Lung (tissue), 12 donors: ENCODE measurements around the gene HMCN2. TPM values are rescaled to one million over a fixed set of nuclear protein-coding genes. Genes with fewer than 3 reads are reported as not detected.

Source experiments
- ATAC-seq: fragments of 200-7000 bp; cut with Tn5 transposase; one replicate; pipeline ENCODE4 v1.9.1; 2020; ENCODE audit warnings: moderate number of reproducible peaks; ENCODE audit not compliant: insufficient read depth, low FRiP score
- DNase-seq, 3 donors: peaks; one replicate each; pipeline ENCODE4 v3.0.0-alpha.2; 2013 to 2017
- H3K27ac ChIP-seq, 2 donors: one replicate each; pipeline ENCODE4 v1.5.1; 2013; ENCODE audit warnings: mild to moderate bottlenecking in 2 of 2, moderate library complexity in 2 of 2, control low read depth in 1 of 2, inconsistent platforms in 1 of 2, low read depth in 1 of 2, low read length in 1 of 2
- H3K27me3 ChIP-seq, 3 donors: one replicate each; pipeline ENCODE4 v1.5.1; 2013; ENCODE audit warnings: low read length in 2 of 3; ENCODE audit not compliant: control insufficient read depth in 3 of 3, insufficient read depth in 3 of 3
- H3K36me3 ChIP-seq, 4 donors: one replicate each; pipeline ENCODE4 v1.5.1; 2013; ENCODE audit warnings: low read length in 4 of 4, mild to moderate bottlenecking in 1 of 4, moderate library complexity in 1 of 4; ENCODE audit not compliant: control insufficient read depth in 4 of 4, insufficient read depth in 4 of 4
- H3K4me1 ChIP-seq, 5 donors: one replicate each; pipeline ENCODE4 v1.5.1; 2013; ENCODE audit warnings: low read length in 5 of 5, mild to moderate bottlenecking in 2 of 5, moderate library complexity in 1 of 5; ENCODE audit not compliant: control insufficient read depth in 5 of 5, insufficient read depth in 5 of 5
- H3K4me3 ChIP-seq: one replicate; pipeline ENCODE4 v1.5.1; 2013; ENCODE audit warnings: mild to moderate bottlenecking, control low read depth, moderate library complexity
- H3K9ac ChIP-seq, 2 donors: one replicate each; pipeline ENCODE4 v1.5.1; 2013; ENCODE audit warnings: low read length in 2 of 2, control low read depth in 1 of 2; ENCODE audit not compliant: insufficient read depth in 1 of 2
- H3K9me3 ChIP-seq, 4 donors: one replicate each; pipeline ENCODE4 v1.5.1; 2013; ENCODE audit warnings: low read length in 3 of 4, mild to moderate bottlenecking in 1 of 4, moderate library complexity in 1 of 4; ENCODE audit not compliant: control insufficient read depth in 4 of 4, insufficient read depth in 3 of 4
- CTCF ChIP-seq: IDR thresholded peaks from 2 replicates; pipeline ENCODE4 v1.5.1; 2012; ENCODE audit warnings: mild to moderate bottlenecking; ENCODE audit errors: control extremely low read depth, extremely low read depth
- WGBS, 2 donors: extraction: QIAGEN DNeasy Blood & Tissue Kit; methylation state at CpG; one replicate each; pipeline ENCODE4 v1.1.7; 2013; 5-methylcytosine and 5-hydroxymethylcytosine counted together
- polyA plus RNA-seq, 2 donors: library from polyadenylated mRNA; stranded (reverse); fragments of 200-250 nt; gene quantifications; one replicate each; pipeline ENCODE4 v1.2.1, GENCODE V29; 2013
- total RNA-seq, 2 donors: library from RNA; depleted of rRNA in 1 of 2; stranded (reverse); fragments of >200 nt in 1 of 2; gene quantifications; one replicate each; pipeline ENCODE4 v1.2.1, GENCODE V29; 2014 to 2021
- donor health status: control.
- donor health status: control.
- donor health status: Bipolar disorder and iron deficiency.
- donor health status: healthy.
- donor health status: DM: yes; HTN: yes; CAD: no.

HMCN2 gene
- total and polyA plus RNA-seq, 4 donors: 2.1 to 5.2 (median 3.7) TPM

- Histone ChIP-seq H3K36me3 (peaks cover 0 to 17% (median 0%) of the 10 kb centered on the region in 4 donors), H3K4me1 (peaks cover 0 to 17% (median 0%) of the 10 kb centered on the region in 5 donors), H3K27me3 (peaks cover 0 to 20% (median 5%) of the 10 kb centered on the region in 3 donors), H3K4me3 (no peak overlapping the region), H3K9me3 (no peaks in the 10 kb centered on the region), H3K9ac (no peak overlapping the region), H3K27ac (no peak overlapping the region)
- WGBS, 2 donors: 38 to 68% methylated on average over 20 of the region's 20 CpGs
- TF ChIP-seq CTCF: no peak
- ATAC-seq (no peak), DNase-seq (peak in 2 of 3 donors; percentile 28 to 37)
Observed at GRCh38 chr9:130471411-130472183, 206.0 kb downstream of the HMCN2 start.

- Histone ChIP-seq H3K27me3 (peaks cover 0 to 14% (median 5%) of the 10 kb centered on the region in 3 donors), H3K9me3 (no peaks in the 10 kb centered on the region), H3K27ac (no peak overlapping the region), H3K36me3 (peaks cover 0 to 14% (median 0%) of the 10 kb centered on the region in 4 donors), H3K4me1 (peaks cover 0 to 10% (median 0%) of the 10 kb centered on the region in 5 donors), H3K9ac (no peak overlapping the region), H3K4me3 (no peak overlapping the region)
- ATAC-seq (no peak), DNase-seq (peak in 1 of 3 donors; percentile 7)
- 60 to 83% methylated on average over 13 to 19 of the region's 19 CpGs for WGBS, 2 donors
- no peak for TF ChIP-seq CTCF
Observed at GRCh38 chr9:130472184-130472705, 206.7 kb downstream of the HMCN2 start.

- TF ChIP-seq CTCF: no peak
- ATAC-seq: no peak
- peaks cover 0 to 8% (median 3%) of the 10 kb centered on the region in 3 donors for H3K27me3 ChIP-seq
- H3K9ac ChIP-seq: no peak overlapping the region
- peaks cover 0 to 6% (median 0%) of the 10 kb centered on the region in 5 donors for H3K4me1 ChIP-seq
- DNase-seq: no peak
- 92 to 93% methylated on average over 6 of the region's 6 CpGs for WGBS, 2 donors
- H3K36me3 ChIP-seq: peaks cover 0 to 19% (median 0%) of the 10 kb centered on the region in 4 donors
- no peaks in the 10 kb centered on the region for H3K9me3 ChIP-seq
- no peak overlapping the region for H3K27ac ChIP-seq
- no peak overlapping the region for H3K4me3 ChIP-seq
Observed at GRCh38 chr9:130473009-130473408, 207.4 kb downstream of the HMCN2 start.
